C4-2B (cell line): Measurements from ENCODE around the gene C13orf46.

Experiments
- H3K27ac ChIP-seq: fragments of 450-650 bp; 2 replicates; pipeline ENCODE4 v1.5.1; 2017
- ZFX ChIP-seq: fragments of 450-650 bp; IDR thresholded peaks from 2 replicates; pipeline ENCODE4 v1.6.1; 2017
- TF ChIP-seq, protein P1 (sequence below): fragments of 450-650 bp; conservative IDR thresholded peaks from 2 replicates; pipeline ENCODE4 v1.5.1; 2017; ENCODE audit warnings: mild to moderate bottlenecking

Gene C13orf46

DNA sequence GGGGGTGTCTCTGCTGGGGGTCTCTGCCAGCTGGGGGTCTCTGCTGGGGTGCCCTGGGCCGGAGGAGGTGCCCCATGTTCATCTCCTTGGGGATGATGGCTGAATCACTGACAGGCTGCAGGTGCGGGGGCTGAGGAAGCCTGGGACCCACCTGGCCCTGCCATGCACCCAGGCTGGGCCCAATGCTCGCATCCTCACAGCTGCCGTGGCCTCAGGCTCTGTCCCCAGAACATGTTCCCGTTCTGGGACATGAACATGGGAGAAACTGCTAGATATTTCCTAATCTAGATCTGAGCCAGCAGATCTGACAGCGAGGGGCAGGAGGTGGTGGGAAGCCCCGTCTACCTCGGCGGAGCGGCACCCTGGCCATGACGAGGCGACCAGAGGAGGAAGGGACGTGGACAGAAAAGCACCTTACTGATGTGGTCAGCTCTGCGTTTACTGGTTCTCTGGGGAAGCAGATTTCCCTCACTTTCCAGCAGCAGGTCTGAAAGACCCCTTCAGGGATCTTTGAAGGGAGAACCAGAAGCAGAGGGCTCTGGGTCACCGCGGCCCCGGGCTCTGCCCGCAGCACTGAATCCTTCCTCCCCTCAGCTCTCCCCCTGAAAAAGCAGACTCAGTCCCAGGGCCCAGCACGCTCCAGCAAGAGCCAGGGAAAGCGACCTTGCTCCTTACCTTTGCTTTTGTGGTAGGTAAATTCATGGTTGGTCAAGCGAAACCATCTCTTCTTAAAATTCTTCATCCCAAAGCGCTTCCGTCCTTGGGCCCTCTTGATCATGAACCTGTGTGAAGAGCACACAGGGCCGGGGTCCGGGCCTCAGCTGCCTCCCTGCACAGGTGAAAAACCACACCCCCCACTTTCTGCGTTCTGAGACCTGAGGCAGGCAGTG lies 26.5 kb upstream of the C13orf46 start:
- no peak overlapping the region for H3K27ac ChIP-seq
- TF ChIP-seq ZFX, result no peak
- TF ChIP-seq, protein P1, sequence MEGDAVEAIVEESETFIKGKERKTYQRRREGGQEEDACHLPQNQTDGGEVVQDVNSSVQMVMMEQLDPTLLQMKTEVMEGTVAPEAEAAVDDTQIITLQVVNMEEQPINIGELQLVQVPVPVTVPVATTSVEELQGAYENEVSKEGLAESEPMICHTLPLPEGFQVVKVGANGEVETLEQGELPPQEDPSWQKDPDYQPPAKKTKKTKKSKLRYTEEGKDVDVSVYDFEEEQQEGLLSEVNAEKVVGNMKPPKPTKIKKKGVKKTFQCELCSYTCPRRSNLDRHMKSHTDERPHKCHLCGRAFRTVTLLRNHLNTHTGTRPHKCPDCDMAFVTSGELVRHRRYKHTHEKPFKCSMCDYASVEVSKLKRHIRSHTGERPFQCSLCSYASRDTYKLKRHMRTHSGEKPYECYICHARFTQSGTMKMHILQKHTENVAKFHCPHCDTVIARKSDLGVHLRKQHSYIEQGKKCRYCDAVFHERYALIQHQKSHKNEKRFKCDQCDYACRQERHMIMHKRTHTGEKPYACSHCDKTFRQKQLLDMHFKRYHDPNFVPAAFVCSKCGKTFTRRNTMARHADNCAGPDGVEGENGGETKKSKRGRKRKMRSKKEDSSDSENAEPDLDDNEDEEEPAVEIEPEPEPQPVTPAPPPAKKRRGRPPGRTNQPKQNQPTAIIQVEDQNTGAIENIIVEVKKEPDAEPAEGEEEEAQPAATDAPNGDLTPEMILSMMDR, result no peak

DNA sequence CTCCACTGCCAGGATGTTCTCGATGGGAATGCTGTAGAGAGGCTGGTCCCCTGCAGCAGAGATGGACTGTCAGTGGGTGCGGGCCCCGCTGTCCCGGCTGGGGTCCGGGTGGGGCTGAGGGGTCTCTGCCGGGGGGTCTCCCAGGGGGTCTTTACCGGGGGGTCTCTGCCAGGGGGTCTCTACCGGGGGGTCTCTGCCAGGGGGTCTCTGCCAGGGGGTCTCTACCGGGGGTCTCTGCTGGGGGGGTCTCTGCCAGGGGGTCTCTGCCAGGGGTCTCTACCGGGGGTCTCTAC lies 25.7 kb upstream of the C13orf46 start:
- TF ChIP-seq, protein P1, result no peak
- TF ChIP-seq ZFX, result no peak
- no peak overlapping the region for H3K27ac ChIP-seq

DNA sequence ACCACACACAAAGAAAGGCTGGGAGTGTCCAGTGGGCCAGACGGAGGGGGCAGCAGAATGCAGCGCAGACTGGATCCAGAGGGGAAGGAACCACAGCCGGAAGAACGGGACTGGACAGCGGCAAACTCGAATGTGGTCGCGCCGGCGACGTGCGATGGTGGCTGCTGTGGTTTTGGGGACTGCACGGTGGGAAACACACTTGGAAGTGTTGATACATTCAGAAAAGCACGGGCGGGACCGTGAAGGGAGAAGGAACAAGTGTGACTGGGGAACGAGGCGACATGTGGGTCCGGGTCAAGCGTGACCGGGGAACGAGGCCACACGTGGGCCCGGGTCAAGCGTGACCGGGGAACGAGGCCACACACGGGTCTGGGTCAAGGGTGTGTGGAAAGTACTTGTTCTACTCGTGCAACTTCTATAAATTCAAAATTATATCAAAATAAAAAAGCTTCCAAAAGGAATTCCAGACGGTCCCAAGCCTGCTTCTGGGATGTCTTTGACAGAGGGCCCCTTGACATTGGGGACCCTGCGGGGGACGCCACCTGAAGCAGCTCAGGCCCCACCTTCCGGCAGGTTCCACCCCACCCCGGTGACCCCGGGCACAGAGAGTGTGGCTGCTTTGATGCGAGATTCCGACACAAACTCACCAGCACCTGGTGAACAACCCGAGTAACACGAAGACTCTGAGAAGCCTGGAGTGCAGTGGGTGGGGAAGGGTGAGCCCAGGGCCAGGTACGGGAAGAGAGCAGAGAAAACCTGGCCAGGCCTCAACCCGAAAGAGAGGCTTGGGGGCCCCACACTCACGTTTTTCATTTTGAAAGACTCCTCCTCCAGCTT lies 25.1 kb upstream of the C13orf46 start:
- TF ChIP-seq, protein P1, result no peak
- no peak for TF ChIP-seq ZFX
- no peak overlapping the region for H3K27ac ChIP-seq

DNA sequence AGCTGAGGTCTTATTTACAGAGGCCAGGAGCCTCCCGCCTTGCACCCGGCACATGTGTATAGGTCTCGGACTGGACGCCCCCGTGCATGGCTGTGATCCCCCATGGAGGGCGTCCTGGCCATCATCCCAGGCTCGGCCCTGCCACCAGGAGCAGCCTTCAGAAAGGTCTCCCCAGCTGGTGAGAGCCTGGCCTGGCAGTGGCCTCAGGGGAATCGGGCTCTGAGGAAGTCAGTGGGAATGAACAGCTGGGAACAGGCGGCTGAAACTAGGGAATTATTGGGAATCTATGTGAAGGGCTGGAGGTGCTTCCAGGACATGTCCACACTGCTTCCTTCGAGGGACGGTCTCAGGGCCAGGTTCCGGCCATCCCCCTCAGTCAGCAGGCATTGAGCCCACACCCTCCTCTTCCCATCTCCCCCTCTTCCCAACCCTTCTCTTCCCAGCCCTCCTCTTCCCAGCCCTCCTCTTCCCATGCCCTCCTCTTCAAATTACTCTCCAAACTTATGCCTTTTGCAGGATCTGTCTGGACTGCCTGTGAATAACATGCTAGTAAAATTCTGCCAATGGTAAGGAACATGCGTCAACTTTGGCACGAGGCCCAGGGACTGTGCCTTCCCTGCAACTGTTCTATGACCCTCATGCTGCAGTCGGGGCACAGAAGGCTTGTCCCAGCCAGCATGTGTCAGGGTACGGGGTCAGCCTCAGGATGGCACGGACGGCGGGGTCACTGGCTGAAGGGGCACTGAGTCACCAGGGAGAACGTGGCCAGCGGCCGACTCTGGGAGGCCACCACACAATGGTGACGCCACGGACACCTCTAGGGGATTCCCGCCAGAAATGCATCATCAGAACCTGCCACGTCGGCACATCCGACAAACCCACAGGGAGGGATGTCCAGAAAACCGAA lies 24.2 kb upstream of the C13orf46 start:
- TF ChIP-seq, protein P1, result no peak
- no peak for TF ChIP-seq ZFX
- no peak overlapping the region for H3K27ac ChIP-seq

DNA sequence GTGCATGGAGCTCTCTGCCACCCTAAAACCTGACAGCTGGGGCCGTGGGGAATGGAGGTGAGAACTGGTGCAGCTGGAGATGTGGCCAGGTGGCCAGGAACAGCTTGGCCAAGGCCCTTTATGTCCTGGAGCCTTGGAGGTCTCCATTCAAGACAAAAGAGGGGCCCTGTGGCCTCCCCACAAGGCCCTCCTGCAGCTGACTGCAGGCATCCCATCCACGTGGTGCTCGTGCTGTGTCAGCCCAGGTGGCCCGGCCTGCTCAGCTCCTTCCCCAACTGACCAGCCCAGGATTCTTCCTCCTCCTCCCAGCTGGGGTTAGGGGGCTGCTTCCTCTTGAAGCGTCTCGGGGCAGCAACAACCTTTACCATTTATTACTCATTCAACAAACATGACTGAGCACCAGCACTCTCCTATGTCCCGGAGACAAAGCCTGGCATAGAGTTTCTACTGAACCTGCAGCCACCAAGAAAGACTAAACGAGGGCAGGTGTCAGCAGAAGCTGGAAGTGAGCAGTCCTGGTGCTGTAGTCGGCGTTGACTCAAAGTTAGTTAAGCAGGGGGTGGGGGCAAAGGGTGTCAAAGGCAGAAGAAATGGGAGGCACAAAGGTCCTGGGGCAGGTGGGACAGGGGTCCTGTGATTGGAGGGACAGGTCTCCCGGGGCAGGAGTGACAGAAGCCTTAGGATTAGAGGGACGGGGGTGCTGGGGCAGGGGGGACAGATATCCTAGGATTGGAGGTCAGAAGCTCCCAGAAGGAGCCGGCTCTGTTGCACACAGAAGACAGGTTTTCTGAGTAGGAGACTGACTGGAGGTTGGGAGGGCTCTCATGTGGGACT lies 23.3 kb upstream of the C13orf46 start:
- no peak overlapping the region for H3K27ac ChIP-seq
- TF ChIP-seq ZFX, result no peak
- TF ChIP-seq, protein P1, result no peak

DNA sequence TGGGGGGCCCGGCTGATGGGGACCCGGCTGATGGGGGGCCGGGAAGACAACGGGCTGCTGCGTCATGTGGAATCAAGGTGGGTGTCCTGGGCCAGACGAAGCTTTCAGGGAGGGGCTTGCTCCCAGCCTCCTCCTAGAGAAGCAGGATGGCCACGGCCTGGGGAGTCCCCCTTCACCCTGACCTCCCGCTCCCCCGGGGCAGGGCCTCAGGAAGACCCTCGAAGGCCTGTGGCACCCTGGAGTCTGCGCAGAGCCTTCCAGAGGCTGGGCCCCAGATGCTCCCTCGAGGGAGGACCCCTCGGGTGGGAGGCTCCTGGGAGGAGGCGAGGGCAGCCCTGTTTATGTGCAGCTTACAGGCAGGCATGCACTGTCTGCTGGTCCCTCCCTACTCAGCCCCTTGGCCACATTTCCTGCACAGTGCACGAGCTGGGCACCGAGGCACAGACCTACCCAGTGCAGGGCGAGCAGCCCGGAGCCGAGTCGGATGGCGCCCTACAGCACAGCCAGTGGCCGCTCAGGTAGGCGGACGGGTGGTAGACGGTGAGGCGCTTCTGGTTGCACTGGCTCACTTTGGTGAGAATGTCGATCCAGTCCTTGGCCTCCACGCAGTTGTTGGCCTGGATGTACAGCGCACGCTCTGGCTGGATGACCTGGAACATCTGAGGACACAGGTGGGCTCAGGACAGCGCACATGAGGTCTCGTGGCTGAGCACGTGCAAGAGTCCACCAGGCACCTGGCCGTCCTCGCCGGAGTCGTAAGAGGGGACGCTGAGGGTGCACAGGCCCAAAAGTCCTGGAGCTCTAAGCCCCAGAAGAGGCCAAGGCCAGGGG lies 22.4 kb upstream of the C13orf46 start:
- no peak overlapping the region for H3K27ac ChIP-seq
- TF ChIP-seq, protein P1, result no peak
- TF ChIP-seq ZFX, result no peak
